D721Med (cell line): ENCODE data around the gene CORO7.

Experiments used
- DNase-seq: peaks from one replicate; pipeline ENCODE4 v3.0.0; 2011; ENCODE audit warnings: low spot score; ENCODE audit not compliant: insufficient read length
- FAIRE-seq: peaks from 2 replicates; lab custom pipeline; 2011; peaks lifted over from hg19 to GRCh38; lab: Jason Lieb, UNC
- CTCF ChIP-seq: IDR thresholded peaks from 2 replicates; pipeline ENCODE4 v1.5.1; 2012; ENCODE audit warnings: mild to moderate bottlenecking, control low read depth; ENCODE audit not compliant: insufficient read depth; ENCODE audit errors: missing control alignments

CORO7 gene

GRCh38 chr16:4366016-4366415 lies 50.4 kb downstream of the CORO7 start:
- DNase-seq (no peak), FAIRE-seq (no peak)
- no peak for TF ChIP-seq CTCF

GRCh38 chr16:4365615-4366014 lies 50.8 kb downstream of the CORO7 start:
- no peak for DNase-seq
- FAIRE-seq, result no peak
- no peak for TF ChIP-seq CTCF

GRCh38 chr16:4365014-4365406 lies 51.4 kb downstream of the CORO7 start:
- TF ChIP-seq CTCF, result no peak
- no peak for FAIRE-seq

GRCh38 chr16:4364196-4365013 lies 52.0 kb downstream of the CORO7 start:
- TF ChIP-seq CTCF, result no peak
- DNase-seq (no peak), FAIRE-seq (no peak)

More at GRCh38 chr16:4365014-4365406, 51.4 kb downstream of the CORO7 start:
- no peak for DNase-seq

- DNase-seq (no peak), FAIRE-seq (no peak)
- no peak for TF ChIP-seq CTCF
These were observed 53.8 kb downstream of the CORO7 start for GRCh38 chr16:4362476-4363135.

GRCh38 chr16:4361944-4362311 lies 54.5 kb downstream of the CORO7 start:
- FAIRE-seq, result no peak

More at GRCh38 chr16:4361944-4362311, 54.5 kb downstream of the CORO7 start:
- DNase-seq, result no peak
- no peak for TF ChIP-seq CTCF
